GM04503 (cell line): ENCODE measurements around the gene ZNF569.
"Not testable (repeated sequence)": the region's sequence is repeated elsewhere in the genome, so short reads cannot be mapped to it uniquely, and the experiment has no call there.

Source experiments
- DNase-seq: peaks from one replicate; pipeline ENCODE4 v3.0.0-alpha.2; 2012; ENCODE audit warnings: low read depth

Gene ZNF569

GRCh38 chr19:37401078-37401477, 66.2 kb downstream of the ZNF569 start:
- no peak for DNase-seq

GRCh38 chr19:37391399-37391798, 75.8 kb downstream of the ZNF569 start:
- DNase-seq: not testable (repeated sequence)

- no peak for DNase-seq
Measured at GRCh38 chr19:37389234-37389633, 78.0 kb downstream of the ZNF569 start.

- peak; percentile 85 for DNase-seq
Measured at GRCh38 chr19:37370880-37371661, 96.2 kb downstream of the ZNF569 start, which contains the start of gene ZNF527. Gene ZNF527 (plus strand): TSS chr19:37371099. CDS start chr19:37374199, 3,100 bp downstream.

GRCh38 chr19:37370386-37370879, 96.8 kb downstream of the ZNF569 start:
- not testable (repeated sequence) for DNase-seq

GRCh38 chr19:37362733-37363132, 104.5 kb downstream of the ZNF569 start:
- DNase-seq: no peak

- DNase-seq: no peak
Measured at GRCh38 chr19:37361994-37362393, 105.2 kb downstream of the ZNF569 start.
